KMS-11 (cell line): ENCODE measurements around the gene VDR.

Source experiments
- H2AFZ ChIP-seq: fragments of 200-600 bp; sonication (generic); 2 replicates; pipeline ENCODE4 v1.6.1; 2016; ENCODE audit warnings: antibody characterized with exemption, mixed run types, low read depth
- H3K27ac ChIP-seq: fragments of 200-600 bp; sonication (generic); 2 replicates; pipeline ENCODE4 v1.6.1; 2016; ENCODE audit warnings: mild to moderate bottlenecking, mixed run types
- H3K27me3 ChIP-seq: fragments of 200-600 bp; sonication (generic); 2 replicates; pipeline ENCODE4 v1.6.1; 2017; ENCODE audit warnings: mild to moderate bottlenecking, low read depth, mixed run types, moderate library complexity; ENCODE audit not compliant: insufficient read depth
- H3K36me3 ChIP-seq: fragments of 200-600 bp; sonication (generic); 2 replicates; pipeline ENCODE4 v1.6.1; 2017; ENCODE audit warnings: mild to moderate bottlenecking, mixed run types; ENCODE audit not compliant: insufficient read depth
- H3K4me1 ChIP-seq: fragments of 200-600 bp; sonication (generic); 2 replicates; pipeline ENCODE4 v1.6.1; 2016; ENCODE audit warnings: mild to moderate bottlenecking, low read depth, mixed run types; ENCODE audit not compliant: poor library complexity, severe bottlenecking
- H3K4me2 ChIP-seq: fragments of 200-600 bp; sonication (generic); 2 replicates; pipeline ENCODE4 v1.7.0; 2016; ENCODE audit warnings: mild to moderate bottlenecking, mixed run types
- H3K4me3 ChIP-seq: fragments of 200-600 bp; sonication (generic); IDR thresholded peaks from 2 replicates; pipeline ENCODE4 v1.6.1; 2017; ENCODE audit warnings: low read depth, low read length, mixed read lengths; ENCODE audit not compliant: insufficient read depth
- H3K79me2 ChIP-seq: fragments of 200-600 bp; sonication (generic); 2 replicates; pipeline ENCODE4 v1.6.1; 2016; ENCODE audit warnings: low read depth, mixed run types; ENCODE audit not compliant: insufficient read depth
- H3K9ac ChIP-seq: fragments of 200-600 bp; sonication (generic); 2 replicates; pipeline ENCODE4 v1.6.1; 2016; ENCODE audit warnings: mild to moderate bottlenecking, mixed run types
- H4K20me1 ChIP-seq: fragments of 200-600 bp; sonication (generic); 2 replicates; pipeline ENCODE4 v1.6.1; 2016; ENCODE audit warnings: mild to moderate bottlenecking, mixed run types; ENCODE audit not compliant: insufficient read depth
- TF ChIP-seq, protein P1 (sequence below): fragments of 200-600 bp; sonication (generic); conservative IDR thresholded peaks from 2 replicates; pipeline ENCODE4 v1.6.1; 2017; ENCODE audit warnings: low read depth, mild to moderate bottlenecking, antibody characterized with exemption, low read length, moderate library complexity, mixed read lengths

The VDR gene

GRCh38 chr12:47807338-47807737 is 97.5 kb downstream of the VDR start:
- no peaks in the 10 kb centered on the region for H4K20me1 ChIP-seq
- H3K4me3 ChIP-seq, result peak overlapping the region; percentile 4
- peak overlapping the region; percentile 54; the same call in 1 of the 2 replicates for H3K9ac ChIP-seq
- TF ChIP-seq, protein P1, sequence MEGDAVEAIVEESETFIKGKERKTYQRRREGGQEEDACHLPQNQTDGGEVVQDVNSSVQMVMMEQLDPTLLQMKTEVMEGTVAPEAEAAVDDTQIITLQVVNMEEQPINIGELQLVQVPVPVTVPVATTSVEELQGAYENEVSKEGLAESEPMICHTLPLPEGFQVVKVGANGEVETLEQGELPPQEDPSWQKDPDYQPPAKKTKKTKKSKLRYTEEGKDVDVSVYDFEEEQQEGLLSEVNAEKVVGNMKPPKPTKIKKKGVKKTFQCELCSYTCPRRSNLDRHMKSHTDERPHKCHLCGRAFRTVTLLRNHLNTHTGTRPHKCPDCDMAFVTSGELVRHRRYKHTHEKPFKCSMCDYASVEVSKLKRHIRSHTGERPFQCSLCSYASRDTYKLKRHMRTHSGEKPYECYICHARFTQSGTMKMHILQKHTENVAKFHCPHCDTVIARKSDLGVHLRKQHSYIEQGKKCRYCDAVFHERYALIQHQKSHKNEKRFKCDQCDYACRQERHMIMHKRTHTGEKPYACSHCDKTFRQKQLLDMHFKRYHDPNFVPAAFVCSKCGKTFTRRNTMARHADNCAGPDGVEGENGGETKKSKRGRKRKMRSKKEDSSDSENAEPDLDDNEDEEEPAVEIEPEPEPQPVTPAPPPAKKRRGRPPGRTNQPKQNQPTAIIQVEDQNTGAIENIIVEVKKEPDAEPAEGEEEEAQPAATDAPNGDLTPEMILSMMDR, result no peak
- H3K79me2 ChIP-seq, result peaks cover 100% of the 10 kb centered on the region
- no peaks in the 10 kb centered on the region for H3K27me3 ChIP-seq
- no peaks in the 10 kb centered on the region; the same call in 1 of the 2 replicates for H3K36me3 ChIP-seq
- H3K27ac ChIP-seq, result peak overlapping the region; percentile 88
- H2AFZ ChIP-seq, result no peak overlapping the region
- H3K4me1 ChIP-seq, result peaks cover 97% of the 10 kb centered on the region
- peak overlapping the region; percentile 95 for H3K4me2 ChIP-seq

DNA sequence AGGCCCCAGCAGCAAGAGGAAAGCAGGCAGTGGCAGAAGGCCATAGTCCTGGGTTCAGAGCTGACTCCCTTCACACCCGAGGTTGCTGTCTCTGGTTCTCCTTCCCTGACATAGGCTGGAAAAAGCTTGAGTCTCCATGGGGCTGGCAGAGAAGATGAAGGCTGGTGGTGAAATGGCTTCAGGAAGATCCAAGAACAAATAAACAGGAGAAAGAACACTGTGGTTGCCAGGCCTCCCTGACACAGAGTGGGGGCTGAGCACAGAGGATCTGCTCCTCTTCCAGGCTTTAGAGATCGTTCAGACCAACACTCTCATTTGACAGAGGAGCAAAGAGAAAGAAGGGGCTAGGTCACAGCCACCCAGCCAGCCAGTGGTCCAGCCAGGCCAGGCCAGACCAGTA is 99.4 kb downstream of the VDR start:
- H2AFZ ChIP-seq, result no peak overlapping the region
- H3K4me2 ChIP-seq, result peak overlapping the region; percentile 95
- peaks cover 93% of the 10 kb centered on the region for H3K79me2 ChIP-seq
- no peak overlapping the region for H3K4me3 ChIP-seq
- no peaks in the 10 kb centered on the region for H3K27me3 ChIP-seq
- TF ChIP-seq, protein P1, result no peak
- peaks cover 83% of the 10 kb centered on the region for H3K4me1 ChIP-seq
- H3K9ac ChIP-seq, result no peak overlapping the region
- H3K27ac ChIP-seq, result no peak overlapping the region; the same call in 1 of the 2 replicates
- H3K36me3 ChIP-seq, result no peaks in the 10 kb centered on the region; the same call in 1 of the 2 replicates
- no peaks in the 10 kb centered on the region for H4K20me1 ChIP-seq

DNA sequence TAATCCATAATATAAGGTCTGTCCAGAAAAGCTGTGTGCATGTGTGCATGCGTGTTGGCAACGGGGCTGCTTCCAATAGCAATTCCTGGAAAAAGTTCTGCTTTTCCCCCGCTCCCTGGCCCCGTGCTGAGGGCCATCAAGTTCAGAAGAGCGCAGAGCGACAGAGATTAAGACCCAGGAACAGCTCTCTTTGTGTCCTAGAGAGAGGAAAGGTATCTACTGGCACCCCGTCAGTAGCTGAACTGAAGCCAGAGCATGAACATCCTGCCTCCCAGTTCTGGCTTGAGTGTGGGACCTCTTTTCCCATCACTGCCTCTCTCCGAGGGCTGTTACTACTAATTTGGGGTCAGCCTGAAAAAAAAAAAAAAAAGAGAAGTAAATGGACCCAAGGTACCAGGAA is 100.6 kb downstream of the VDR start:
- no peaks in the 10 kb centered on the region for H4K20me1 ChIP-seq
- no peak overlapping the region for H3K4me3 ChIP-seq
- peaks cover 71% of the 10 kb centered on the region for H3K4me1 ChIP-seq
- H3K36me3 ChIP-seq, result no peaks in the 10 kb centered on the region; the same call in 1 of the 2 replicates
- peaks cover 82% of the 10 kb centered on the region for H3K79me2 ChIP-seq
- TF ChIP-seq, protein P1, result no peak
- H3K4me2 ChIP-seq, result no peak overlapping the region
- H3K27ac ChIP-seq, result no peak overlapping the region
- no peak overlapping the region for H3K9ac ChIP-seq
- H2AFZ ChIP-seq, result no peak overlapping the region
- no peaks in the 10 kb centered on the region for H3K27me3 ChIP-seq

DNA sequence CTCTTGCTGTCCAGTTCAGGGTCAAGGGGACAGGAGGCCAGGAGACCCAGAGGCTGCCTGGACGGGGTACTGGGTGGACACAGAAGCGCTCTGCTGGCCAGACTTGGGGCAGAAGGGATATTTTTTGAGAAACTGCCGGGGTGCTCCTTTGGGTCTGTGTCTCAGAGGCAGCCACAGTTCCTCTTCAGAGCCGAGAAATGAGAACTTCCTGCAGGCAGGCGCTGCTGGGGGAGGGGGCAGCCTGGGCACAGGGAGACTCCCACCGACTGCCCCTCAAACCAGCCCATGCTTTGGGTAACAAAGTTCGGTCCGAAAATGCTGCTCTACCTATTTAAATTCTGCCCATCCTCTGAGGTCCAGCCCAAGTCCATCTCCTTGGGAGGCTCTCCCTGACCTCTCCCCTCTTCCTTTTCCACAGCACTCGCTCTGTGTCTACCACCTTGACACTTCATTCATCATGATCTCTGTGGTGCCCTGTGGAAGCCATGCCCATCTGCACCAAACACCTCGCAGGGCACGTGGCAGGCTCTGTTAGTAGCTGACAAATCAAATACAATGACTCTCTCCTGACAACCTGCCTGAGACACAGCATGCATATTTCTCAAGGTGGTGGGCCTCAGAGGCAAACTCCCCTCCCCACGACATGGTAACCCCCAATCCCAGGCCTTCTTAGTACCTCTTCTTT is 101.5 kb downstream of the VDR start:
- TF ChIP-seq, protein P1, result no peak
- Histone ChIP-seq H3K4me3 (no peak overlapping the region), H3K27ac (no peak overlapping the region), H3K79me2 (peaks cover 74% of the 10 kb centered on the region), H3K27me3 (no peaks in the 10 kb centered on the region), H3K4me2 (no peak overlapping the region), H3K9ac (no peak overlapping the region), H2AFZ (no peak overlapping the region), H3K4me1 (peaks cover 62% of the 10 kb centered on the region), H3K36me3 (no peaks in the 10 kb centered on the region; the same call in 1 of the 2 replicates), H4K20me1 (no peaks in the 10 kb centered on the region)
